Stimulated activated CD8-positive, alpha-beta memory T cell treated with anti-CD3 and anti-CD28 coated beads, Interleukin-4, amount 100 ng/mL, for 1 hour (primary cell): ENCODE results near the gene AGBL1.

Source experiments
- DNase-seq, 2 donors: peaks; one replicate each; pipeline ENCODE4 v3.0.0-alpha.2; 2020; ENCODE audit warnings: low read depth in 2 of 2, low spot score in 1 of 2

Gene AGBL1

DNA sequence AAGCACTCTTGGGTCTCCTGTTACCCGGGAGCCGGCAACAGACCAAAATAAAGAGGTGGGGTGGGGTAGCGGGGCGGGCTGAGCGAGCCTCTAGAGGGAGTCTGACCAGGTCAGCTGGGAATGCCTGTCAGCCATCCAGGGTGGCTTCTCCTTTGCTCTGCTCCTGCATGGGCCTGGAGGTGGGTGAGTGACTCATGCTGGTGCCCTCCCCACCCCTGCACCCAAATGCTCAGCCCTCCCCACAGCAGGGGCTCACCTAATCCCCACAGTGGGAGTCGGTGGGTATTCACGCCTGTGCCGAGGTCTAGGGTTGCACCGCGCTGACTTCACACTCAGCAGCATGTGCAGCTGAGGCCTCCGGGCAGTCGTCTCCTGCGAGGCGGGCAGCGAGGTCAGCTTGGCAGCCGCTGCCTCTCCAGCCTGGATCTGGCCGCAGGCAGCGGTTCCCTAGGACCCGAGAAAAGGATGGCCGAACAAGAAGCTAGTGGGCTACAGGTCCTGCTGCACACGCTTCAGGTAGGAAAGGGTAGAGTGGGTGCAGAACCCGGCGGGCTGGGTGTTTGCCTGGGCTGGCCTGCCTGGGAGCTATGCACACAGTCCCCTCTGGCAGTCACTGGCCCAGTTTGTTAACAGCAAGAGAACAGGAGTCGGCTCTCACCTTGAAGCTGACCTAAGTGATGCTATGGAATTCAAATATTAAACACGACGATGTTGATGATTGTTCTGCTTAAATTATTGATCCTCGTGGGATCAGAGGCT, at the start of gene AGBL1:
Gene AGBL1 (plus strand): TSS at position 364 of the 759 bp plus-strand sequence.
- DNase-seq, result no peak

DNA sequence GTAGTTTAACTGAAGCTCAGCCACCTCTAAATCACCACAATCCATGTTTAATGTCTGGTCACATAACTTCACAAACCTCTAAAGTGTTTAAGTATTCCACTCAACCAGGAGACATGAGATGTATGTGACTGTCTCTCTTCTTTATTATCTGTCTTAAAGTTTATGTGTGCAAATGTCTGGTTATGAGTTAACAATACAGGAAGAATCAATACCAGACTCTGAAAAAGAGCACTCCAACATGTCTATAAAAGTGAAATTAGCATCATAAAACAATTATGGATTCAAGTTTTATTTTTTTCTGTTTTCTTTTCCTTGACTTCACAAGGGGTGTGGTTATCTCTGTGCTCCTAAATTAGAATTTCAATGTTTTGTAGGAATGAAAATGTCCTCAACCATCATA, 44.8 kb upstream of the AGBL1 start:
- no peak for DNase-seq

DNA sequence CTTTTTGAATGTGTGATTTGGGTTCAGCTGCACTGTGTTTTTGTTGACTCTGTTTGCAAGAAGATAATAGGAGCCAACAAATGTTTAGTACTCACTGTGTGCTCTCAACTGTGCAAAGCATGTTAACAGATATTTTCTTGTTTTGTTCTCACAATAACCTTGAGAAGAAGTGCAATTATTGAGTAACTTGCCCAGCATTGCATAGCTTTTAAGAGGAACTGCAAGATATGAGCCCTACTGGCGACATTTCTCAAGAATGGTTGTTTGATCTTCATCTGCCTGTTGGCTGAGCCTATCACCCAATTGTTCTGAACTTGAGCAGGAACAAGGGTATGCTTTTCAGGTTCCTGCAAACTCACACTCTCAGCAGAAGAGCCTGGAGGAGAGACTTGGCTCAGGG, 43.4 kb upstream of the AGBL1 start:
- DNase-seq, result no peak

DNA sequence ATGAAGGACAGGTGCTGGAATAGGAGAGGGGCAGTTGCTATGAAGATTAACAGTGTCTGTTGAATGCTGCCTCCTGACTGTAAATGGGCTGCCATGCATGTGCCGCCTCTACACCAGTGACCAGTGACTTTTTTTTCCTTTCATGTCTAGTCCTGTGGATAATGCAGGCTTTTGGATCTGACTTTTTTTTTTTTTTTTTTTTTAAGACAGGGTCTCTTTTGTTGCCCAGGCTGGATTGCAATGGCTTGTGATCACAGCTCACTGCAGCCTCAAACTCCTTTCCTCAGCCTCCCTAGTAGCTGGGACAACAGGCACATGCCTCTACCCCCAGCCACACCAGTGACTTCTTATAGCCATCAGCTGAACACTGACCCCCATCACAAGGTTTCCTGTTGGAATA, 41.2 kb upstream of the AGBL1 start:
- no peak for DNase-seq

DNA sequence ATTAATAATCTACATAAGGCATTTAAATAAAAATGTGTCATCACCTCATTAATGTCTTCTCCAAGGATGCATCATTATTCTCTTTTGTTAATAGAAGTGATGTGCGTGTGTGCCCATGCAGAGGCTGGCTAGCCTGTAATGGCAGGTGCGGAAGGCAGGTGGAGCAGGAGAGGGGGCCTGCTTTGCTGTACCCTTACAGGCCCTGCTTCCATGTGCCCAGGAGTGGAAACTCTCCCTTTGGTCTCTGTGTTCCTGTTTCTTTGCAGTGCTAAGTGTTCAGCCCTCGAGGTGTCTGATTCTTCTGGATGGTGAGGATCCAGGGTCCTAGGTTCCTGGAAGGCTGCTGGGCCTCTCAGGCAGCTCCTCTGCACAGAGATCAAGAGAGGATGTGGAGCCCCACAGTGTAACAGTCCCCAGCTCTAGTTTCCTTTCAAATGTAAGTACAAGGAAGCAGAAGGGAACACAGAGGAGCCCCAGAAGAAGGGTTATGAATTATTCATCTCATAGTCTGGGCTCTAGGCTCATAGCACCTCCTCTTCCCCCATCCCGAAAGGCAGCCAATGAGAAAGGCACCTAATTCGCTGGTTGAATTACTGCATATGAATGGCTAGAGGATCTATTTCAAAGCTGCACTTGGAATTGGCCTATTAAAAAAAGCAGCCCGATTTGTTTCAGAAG, 39.2 kb upstream of the AGBL1 start:
- no peak for DNase-seq

DNA sequence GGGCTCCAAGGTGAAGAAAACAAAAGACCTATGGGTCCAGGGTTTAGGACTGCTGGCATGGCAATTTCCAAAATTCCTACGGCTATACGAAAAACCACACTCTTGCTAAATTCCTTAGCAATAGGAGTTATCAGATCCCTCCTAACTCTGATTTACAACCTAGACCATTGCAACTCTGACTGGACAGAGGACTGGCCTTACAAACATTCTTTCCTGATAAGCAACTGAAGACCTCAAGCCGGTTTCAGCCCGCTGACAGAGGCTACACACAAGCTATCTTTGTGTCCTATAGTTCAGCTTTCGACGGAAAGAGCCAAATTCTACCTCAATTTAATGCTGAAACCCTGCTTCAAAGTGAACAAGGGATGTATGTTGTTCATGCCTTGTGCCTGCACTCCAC, 38.3 kb upstream of the AGBL1 start:
- no peak for DNase-seq

DNA sequence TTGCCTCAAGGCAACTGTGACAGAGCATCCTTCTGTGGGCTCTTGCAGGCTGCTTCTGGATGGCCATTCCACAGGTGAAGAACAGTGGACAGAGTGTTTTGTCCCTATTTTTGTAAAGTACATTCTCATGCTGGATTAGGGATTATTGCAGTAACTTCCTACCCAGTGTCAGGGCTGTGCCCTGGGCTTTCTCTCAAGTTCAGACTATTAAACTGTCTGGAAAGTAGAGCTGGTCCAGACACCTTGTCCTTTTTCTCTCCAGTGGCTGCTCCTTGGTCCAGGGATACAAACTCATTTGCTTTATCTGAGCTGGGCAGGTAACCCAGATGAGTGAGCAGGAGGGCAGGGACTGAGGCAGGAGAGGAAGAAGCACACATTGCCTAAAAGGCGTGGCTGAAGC, 37.4 kb upstream of the AGBL1 start:
- no peak for DNase-seq

DNA sequence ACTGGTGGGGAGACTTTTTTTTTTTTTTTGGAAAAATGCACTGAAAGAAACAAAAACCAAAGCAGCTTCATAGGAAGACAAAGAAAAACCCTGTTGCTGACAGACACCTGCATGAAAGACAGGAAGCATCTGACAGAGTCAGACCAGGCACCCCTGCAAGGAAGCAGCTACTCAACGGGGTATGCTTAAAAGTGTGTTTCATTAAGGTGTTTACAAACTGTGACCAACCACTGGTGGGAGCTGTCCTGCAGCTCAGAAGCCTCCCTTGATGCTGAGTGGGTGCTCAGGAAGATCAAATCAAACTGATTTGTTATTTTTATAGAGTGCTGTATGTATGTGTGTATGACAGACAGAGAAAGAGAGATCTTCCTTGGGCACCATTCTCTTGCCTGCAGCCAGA, 34.7 kb upstream of the AGBL1 start:
- no peak for DNase-seq

DNA sequence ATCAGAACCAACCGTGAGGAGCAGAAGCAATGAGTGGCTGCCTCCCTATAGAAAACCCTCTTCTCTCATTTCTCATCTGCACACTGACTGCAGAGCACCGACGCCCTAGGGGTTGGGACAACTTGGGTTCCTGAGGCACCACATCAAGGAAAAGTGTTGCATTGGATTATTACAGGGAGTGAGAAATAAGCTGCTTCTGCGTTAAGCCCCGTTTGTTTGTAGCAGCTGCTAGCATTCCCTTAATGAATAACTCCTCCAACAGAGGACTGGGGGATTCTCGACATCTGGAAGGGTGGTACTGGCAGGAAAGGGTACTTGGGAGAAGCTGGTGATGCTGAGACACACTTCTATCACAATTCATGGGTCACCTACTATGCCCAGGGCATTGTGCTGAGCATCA, 25.3 kb upstream of the AGBL1 start:
- no peak for DNase-seq

DNA sequence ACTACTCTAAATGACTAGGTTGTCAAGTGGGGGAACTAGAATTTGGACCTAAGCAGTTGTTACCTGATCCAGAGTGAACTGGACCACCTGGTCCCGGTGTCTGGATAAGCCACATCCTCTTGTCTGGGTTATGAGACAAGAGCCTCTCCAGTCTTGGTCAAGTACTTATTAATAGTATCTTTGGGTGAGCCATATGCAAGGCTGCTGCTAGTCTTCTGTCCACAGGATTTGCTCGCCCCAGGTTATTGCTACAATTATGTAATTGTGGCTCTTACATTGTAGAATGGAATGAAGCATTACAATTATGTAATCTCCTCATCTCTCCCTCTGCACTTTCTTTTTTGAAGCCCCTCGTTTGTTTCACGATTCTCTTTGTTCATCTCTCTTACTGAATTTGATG, 24.0 kb upstream of the AGBL1 start:
- DNase-seq, result no peak

DNA sequence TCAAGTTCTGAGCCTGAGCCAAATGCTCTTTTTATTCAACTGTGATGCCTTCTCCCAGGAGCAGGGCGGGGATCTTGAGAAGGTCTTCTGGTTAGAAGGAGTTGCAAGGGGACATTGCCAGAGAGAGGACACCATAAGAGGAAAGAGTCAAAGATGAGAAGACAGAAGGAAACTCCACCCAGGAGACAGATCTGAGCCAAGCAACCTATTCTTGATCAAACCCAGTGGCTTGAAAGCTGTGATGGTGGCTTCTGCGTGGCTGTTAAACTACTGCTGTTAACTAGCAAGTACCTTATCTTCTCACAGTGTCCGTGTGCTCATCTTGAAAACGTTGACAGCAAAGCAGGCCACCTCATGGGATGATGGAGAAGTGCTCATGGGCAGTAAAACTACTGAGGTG, 19.8 kb upstream of the AGBL1 start:
- DNase-seq, result no peak

DNA sequence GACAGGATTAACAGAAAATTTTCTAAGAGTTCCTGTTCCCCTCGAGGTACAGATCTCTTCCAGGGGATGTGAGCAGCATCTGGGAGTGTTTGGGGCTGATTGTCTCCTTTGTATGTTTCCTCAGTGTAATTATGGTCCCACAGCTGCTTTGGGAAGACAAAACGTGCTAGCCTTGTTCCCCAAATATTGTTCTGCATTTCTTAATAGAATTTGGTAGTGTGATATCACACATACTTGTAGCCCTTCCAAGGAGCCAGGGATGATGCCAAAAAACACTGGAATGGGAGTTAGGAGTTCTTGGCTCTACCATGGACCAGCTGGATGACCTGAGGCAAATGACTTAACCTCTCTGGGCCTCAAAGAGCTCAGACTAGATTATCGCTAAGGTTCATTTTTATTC, 19.0 kb upstream of the AGBL1 start:
- no peak for DNase-seq

DNA sequence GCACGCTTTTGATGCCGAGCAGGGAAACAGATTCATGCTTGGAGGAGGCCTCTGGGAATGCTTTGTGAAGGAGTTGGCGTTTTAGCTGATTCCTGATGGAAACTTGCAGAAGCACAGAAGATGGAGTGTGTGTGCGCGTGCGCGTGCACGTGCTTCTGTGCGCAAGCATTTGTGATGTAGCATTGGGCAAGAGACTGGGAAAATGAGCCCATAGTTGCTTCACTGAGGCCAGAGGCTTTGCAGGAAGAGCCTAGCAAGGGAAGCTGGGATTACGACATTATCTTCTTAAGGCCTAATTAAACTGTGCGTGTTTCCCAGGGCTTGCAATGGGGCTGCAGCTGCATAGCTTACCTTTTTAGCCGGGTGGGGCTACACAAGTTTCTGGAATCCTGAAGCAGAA, 18.1 kb upstream of the AGBL1 start:
- no peak for DNase-seq

DNA sequence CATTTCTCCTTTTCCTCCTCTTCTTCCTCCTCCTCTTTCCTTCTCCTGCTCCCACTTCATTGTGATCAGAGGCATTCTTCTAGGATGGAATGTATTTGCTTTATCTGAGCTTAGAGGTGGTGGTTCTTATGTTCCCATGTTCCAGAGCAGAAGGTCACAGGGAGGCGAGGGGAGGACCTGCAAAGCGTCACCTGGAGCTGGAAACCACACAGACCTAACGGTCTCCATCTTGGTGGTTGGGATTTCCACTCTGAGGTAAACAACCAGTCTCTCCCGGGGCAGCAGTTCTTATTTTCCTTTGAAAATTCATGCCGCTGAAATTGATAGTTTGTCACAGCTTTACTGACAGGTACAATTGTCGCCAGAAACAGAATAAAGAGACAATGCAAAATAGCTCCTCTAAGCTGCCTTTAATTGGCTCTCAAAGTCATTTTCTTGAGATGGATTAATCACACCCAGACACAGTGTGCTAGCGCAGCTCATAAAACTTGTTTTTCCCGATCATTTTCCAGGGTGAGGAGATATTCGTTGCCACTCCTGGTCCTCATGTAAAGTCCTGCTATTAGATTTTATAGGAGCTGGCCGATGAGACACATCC, 16.9 kb upstream of the AGBL1 start:
- no peak for DNase-seq

DNA sequence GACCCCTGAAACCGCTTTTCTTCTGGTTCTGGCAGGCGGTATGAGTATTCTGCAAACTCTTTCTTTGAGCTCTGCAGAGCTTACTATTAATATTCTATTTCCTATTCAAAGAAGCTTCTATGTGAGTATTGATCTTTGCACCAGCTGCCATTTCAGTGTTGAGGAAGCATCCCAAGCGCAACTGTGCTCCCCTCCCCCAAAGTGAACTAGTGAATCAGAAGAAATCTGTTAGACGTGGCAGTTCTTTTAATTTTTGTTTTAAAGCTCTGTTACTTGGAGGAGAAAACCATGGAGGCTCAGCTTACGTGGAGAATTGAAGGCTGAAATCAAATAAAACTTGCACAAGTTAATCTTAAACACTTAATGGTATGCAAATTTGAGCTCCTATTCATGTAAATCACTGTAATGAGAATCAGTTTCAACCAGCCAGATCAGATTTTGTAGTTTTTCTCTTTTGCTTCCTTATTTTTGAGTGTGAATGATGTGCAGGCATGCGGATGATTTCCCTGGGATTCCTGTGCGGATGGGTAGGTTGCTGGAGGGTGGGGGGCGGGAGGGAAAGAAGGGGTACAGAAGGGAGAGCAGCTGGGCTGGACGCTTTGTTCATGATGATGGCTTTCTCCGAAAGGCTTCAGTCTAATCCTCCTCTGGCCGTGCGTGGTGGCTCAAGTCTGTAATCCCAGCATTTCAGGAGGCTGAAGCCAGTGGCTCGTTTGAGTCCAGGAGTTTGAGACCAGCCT, 16.1 kb upstream of the AGBL1 start:
- DNase-seq, result no peak

DNA sequence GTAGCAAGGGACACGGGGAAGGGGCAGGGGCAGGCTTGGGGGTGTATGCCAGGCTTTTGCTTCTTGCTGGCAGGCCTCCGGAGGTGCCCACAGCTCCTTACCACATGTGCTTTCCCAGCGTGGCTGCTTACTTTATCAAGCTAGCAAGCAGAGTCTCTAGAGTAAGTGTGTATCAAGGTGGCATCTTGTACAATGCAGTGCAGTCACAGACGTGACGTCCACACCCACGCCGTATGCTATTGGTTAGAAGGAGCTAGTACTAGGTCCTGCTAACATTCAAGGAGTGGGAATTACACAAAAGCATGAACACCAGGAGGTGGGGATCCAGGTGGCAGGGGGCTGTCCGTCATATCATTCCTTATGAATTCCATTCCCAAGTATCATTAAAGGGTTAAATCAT, 15.3 kb upstream of the AGBL1 start:
- no peak for DNase-seq

DNA sequence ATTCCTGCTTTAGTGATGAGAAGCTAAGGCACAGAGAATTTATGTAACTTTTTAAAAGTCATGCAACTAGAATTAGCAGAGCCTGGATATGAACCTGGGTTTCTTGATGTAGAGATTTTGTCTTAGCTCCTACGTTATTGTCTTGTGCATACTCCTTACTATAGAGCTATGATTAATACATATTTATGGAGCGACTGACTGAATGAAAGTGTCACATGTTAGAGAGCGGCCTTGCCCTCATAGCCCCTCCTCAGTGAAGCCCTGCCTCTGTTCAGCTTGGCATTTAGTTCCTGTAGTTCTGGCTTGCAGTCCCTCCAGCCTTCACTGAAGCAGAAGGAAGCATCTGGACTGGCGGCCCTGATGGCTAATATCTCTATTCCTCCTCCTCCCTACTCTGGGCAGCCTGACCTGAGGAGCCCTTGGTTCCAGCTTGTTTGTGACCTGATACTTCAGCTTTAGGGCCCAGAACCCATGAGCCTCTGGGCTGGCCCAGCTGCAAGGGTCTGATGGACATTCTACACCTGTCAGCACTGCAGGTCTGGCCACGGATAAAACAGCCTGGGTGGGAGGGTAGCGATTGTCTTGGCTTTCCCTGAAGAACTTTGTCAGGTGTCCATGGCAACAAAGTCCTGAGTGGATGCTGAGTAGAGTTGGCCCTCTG, 13.4 kb upstream of the AGBL1 start:
- DNase-seq, result no peak

DNA sequence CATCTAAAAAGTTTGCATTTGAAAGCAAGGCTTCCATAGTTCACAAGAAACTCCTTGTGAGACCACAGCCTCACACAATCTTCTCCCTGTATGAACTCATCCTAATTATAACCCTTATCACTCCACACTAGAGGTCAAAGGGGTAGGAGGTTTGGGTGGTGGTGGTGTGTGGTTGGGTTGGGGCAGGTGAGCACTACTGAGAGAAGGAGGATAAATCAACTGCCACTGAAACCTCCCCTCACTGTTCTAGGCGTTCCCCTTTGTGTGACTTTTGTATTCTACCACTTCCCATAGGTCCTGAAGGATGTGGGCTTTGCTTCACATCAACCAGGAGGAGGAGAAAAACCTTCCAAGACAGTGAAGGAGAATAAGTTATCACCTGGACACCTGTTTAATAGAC, 6.4 kb upstream of the AGBL1 start:
- DNase-seq, result no peak

DNA sequence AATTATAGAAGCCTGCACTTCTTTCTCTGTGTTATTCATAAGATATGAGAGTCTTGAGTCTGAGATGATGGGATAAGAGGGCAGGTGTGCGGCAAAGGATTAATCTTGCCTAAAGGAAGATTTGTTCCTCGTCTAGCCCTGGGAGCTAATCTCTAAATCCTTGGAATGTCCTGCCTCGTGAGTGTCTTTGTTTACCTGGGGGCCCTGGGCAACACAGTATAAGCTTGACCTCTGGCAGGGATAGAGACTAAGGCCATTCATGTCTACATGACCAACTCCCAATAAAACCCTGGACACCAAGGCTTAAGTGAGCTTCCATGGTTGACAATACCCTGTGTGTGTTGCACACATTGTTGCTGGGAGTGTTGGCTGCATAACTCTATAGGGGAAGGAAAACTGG, 3.2 kb upstream of the AGBL1 start:
- DNase-seq, result no peak

DNA sequence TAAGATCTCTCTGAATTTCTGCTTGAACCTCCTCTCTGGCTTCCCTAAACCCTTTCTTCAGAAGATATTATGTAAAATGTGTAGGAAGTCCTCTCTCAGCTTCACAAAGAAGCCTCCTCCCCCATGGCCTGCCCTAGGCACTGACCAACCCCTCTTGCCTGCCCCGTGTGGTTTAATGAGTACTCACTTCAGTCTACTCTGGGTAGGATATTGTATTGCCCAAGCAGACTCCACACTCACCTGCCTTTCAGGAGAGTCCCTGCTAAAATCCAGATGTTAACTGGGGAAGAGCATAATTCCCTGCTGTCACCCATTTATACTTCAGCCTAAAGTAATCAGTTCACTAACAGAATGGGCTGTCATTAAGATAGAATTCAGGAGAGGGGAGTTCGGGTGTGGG, 2.6 kb upstream of the AGBL1 start:
- DNase-seq, result no peak

DNA sequence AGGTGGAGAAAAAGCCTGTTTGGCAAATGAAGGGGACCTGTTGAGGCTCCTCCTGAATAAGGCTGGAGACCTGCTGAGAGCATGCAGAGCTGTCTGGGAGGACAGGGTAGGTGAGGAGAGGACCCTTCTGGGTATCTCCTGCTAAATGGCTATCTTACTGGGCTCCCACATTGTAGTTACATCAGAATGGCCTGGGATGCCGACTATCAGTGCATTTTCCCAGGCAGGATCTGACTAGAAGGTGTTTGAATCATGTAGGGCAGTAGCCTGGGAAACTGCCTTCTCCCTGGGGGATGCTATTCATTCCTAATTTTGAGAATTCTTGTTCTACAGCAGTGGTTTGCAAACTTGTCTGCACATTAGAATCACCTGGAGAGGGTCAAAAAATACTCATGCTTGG, 631 bp downstream of the AGBL1 start:
- DNase-seq, result no peak
